HG02571 (cell line): ENCODE measurements around the gene POC5.

ENCODE experiments used
- ATAC-seq: cut with Tn5 transposase; IDR thresholded peaks from one replicate; pipeline ENCODE4 v1.9.1; 2021; ENCODE audit warnings: mild to moderate bottlenecking, moderate library complexity; ENCODE audit not compliant: unreplicated experiment

The POC5 gene

GRCh38 chr5:75660678-75661465 lies 56.4 kb downstream of the POC5 start:
- ATAC-seq, result no peak

- no peak for ATAC-seq
These were observed 57.3 kb downstream of the POC5 start for GRCh38 chr5:75659791-75660450.

- ATAC-seq, result no peak
These were observed 60.8 kb downstream of the POC5 start for GRCh38 chr5:75656311-75657003.

GRCh38 chr5:75654693-75655295 lies 62.4 kb downstream of the POC5 start:
- ATAC-seq, result no peak

GRCh38 chr5:75653521-75653920 lies 63.7 kb downstream of the POC5 start:
- ATAC-seq, result no peak

GRCh38 chr5:75651575-75652238 lies 65.5 kb downstream of the POC5 start:
- no peak for ATAC-seq

- ATAC-seq, result no peak
These were observed 68.5 kb downstream of the POC5 start for GRCh38 chr5:75648712-75649111.

- no peak for ATAC-seq
These were observed 76.4 kb downstream of the POC5 start for GRCh38 chr5:75640826-75641225.

- no peak for ATAC-seq
These were observed 76.8 kb downstream of the POC5 start for GRCh38 chr5:75640395-75640794.

- no peak for ATAC-seq
These were observed 77.5 kb downstream of the POC5 start for GRCh38 chr5:75639535-75640311.

- ATAC-seq, result no peak
These were observed 79.3 kb downstream of the POC5 start for GRCh38 chr5:75637949-75638348.

GRCh38 chr5:75632321-75632720 lies 84.9 kb downstream of the POC5 start:
- ATAC-seq, result no peak

GRCh38 chr5:75630875-75631274 lies 86.4 kb downstream of the POC5 start:
- no peak for ATAC-seq

GRCh38 chr5:75627801-75628200 lies 89.4 kb downstream of the POC5 start:
- no peak for ATAC-seq

GRCh38 chr5:75626959-75627358 lies 90.3 kb downstream of the POC5 start:
- no peak for ATAC-seq
